CD4-positive, alpha-beta memory T cell (primary cell): ENCODE data around the gene APPBP2. TPM values are rescaled to one million over a fixed set of nuclear protein-coding genes. Genes with fewer than 3 reads are reported as not detected.

Experiments
- CTCF ChIA-PET: fragments of 350-600 bp; sonication (Branson Sonifier 250); formaldehyde crosslinking; loops from one replicate; lab custom pipeline; 2021; ENCODE audit warnings: inconsistent platforms; ENCODE audit not compliant: partially characterized antibody; lab: Charles Lee
- POLR2A ChIA-PET: fragments of 350-600 bp; sonication (Branson Sonifier 250); formaldehyde crosslinking; loops from one replicate; lab custom pipeline; 2021; ENCODE audit not compliant: partially characterized antibody; lab: Charles Lee
- DNase-seq, 5 donors: peaks; one replicate each; pipeline versions ENCODE4 v3.0.0 to v3.0.0-alpha.2; 2020 to 2022; ENCODE audit warnings: mixed read lengths in 1 of 5
- H3K27ac ChIP-seq: one replicate; pipeline ENCODE4 v1.7.0; 2013; ENCODE audit warnings: low read depth, low read length
- H3K27me3 ChIP-seq: 2 replicates; pipeline ENCODE4 v1.7.0; 2013; ENCODE audit warnings: mild to moderate bottlenecking, low read length, moderate library complexity; ENCODE audit not compliant: insufficient read depth
- H3K36me3 ChIP-seq: 2 replicates; pipeline ENCODE4 v1.7.0; 2013; ENCODE audit warnings: mild to moderate bottlenecking, low read length, moderate library complexity; ENCODE audit not compliant: insufficient read depth
- H3K4me1 ChIP-seq: 2 replicates; pipeline ENCODE4 v1.7.0; 2013; ENCODE audit warnings: mild to moderate bottlenecking, low read length, moderate library complexity; ENCODE audit not compliant: insufficient read depth
- H3K4me3 ChIP-seq, 2 donors: one replicate each; pipeline ENCODE4 v1.7.0; 2013; ENCODE audit warnings: low read length in 2 of 2, mild to moderate bottlenecking in 1 of 2
- H3K9me3 ChIP-seq, 2 donors: one replicate each; pipeline ENCODE4 v1.7.0; 2013; ENCODE audit warnings: low read length in 2 of 2, control low read depth in 1 of 2; ENCODE audit not compliant: control insufficient read depth in 1 of 2
- H3K27ac Mint-ChIP-seq, 7 donors: one replicate each; pipeline ENCODE4 v1.8.0; 2020 to 2021; ENCODE audit warnings: mixed read lengths in 7 of 7, mild to moderate bottlenecking in 6 of 7, inconsistent platforms in 3 of 7, moderate library complexity in 3 of 7
- H3K27me3 Mint-ChIP-seq, 2 donors: one replicate each; pipeline ENCODE4 v1.8.0; 2020 to 2021; ENCODE audit warnings: mixed read lengths in 2 of 2
- H3K36me3 Mint-ChIP-seq, 2 donors: one replicate each; pipeline ENCODE4 v1.8.0; 2020 to 2021; ENCODE audit warnings: mixed read lengths in 2 of 2, inconsistent platforms in 1 of 2, mild to moderate bottlenecking in 1 of 2
- H3K4me1 Mint-ChIP-seq, 4 donors: one replicate each; pipeline ENCODE4 v1.8.0; 2020 to 2021; ENCODE audit warnings: mixed read lengths in 4 of 4, mild to moderate bottlenecking in 1 of 4
- H3K4me3 Mint-ChIP-seq, 8 donors: one replicate each; pipeline ENCODE4 v1.8.0; 2020 to 2021; ENCODE audit warnings: mixed read lengths in 8 of 8, mild to moderate bottlenecking in 7 of 8, moderate library complexity in 6 of 8, inconsistent platforms in 3 of 8
- H3K9me3 Mint-ChIP-seq, 8 donors: one replicate each; pipeline ENCODE4 v1.8.0; 2020 to 2021; ENCODE audit warnings: mixed read lengths in 8 of 8, mild to moderate bottlenecking in 5 of 8, inconsistent platforms in 3 of 8, moderate library complexity in 1 of 8
- intact Hi-C: fragments of 100-400 bp; cut with micrococcal nuclease; formaldehyde crosslinking; loops from one replicate; pipeline ENCODE4 v1.15.1; 2023
- polyA plus RNA-seq, 2 donors: library from polyadenylated mRNA; unstranded; fragments of 300-500 nt; fragmentation: Illumina TruSeq; gene quantifications; one replicate each; pipeline ENCODE4 v1.2.3, GENCODE V29; 2021
- total RNA-seq, 2 experiments: library from RNA; stranded (reverse); gene quantifications; one replicate each; pipeline ENCODE4 v1.2.3, GENCODE V29; 2021

The APPBP2 gene
- total and polyA plus RNA-seq, 4 experiments from 2014 or later = 23.9 to 50.8 (median 40.0) TPM

DNA sequence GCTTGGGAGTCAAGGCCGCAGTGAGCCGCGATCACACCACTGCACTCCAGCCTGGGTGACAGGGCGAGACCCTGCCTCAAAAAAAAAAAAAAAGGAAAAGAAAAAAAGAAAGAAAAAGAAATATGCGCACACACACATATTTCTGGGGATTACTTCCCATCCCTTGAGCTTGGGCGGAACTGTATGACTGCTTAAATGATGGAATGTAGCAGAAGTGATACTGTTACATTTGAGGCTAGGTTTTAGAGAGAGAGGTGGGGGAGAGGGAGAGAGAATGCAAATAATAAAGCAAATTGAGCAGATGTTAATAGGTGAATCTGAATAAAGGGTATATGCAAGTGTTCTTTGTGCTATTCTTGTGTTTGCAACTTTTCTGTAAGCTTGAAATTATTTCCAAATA, 122.1 kb downstream of the APPBP2 start:
- Mint-ChIP-seq H3K4me3 (no peak overlapping the region), H3K36me3 (no peaks in the 10 kb centered on the region), H3K27ac (no peak overlapping the region), H3K4me1 (no peaks in the 10 kb centered on the region), H3K9me3 (no peaks in the 10 kb centered on the region), H3K27me3 (peaks cover 6 to 9% of the 10 kb centered on the region in 2 donors)
- ChIA-PET POLR2A (no interaction called here), CTCF (interaction anchor here (1.4 kb wide), 2 partner anchors 17 to 20 kb away, joined by 3 to 4 read pairs; no protein-coding TSS in a partner anchor)
- no peaks in the 10 kb centered on the region for H3K36me3 ChIP-seq
- intact Hi-C loops = no loop called here
- DNase-seq = no peak
- no peak overlapping the region for H3K4me3 ChIP-seq
- no peaks in the 10 kb centered on the region for H3K9me3 ChIP-seq
- H3K4me1 ChIP-seq = no peaks in the 10 kb centered on the region
- H3K27me3 ChIP-seq = no peaks in the 10 kb centered on the region
- H3K27ac ChIP-seq = no peak overlapping the region

DNA sequence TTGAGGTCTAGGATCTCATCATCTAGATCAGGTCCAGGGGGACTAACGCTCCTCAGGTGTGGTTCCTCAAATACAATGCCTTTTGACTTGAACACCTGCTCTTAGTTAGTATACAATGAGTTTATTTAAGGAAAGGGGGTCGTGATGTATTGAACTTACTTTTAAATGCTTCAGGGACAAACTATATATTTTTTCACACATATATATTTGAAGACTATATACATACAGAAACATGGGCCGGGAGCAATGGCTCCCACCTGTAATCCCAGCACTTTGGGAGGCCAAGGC, 122.6 kb downstream of the APPBP2 start:
- Mint-ChIP-seq H3K36me3 (no peaks in the 10 kb centered on the region), H3K4me3 (no peak overlapping the region), H3K27ac (no peak overlapping the region), H3K27me3 (peaks cover 4 to 9% of the 10 kb centered on the region in 2 donors), H3K9me3 (no peaks in the 10 kb centered on the region), H3K4me1 (peaks cover under 1 to 2% (median 1%) of the 10 kb centered on the region in 4 donors)
- POLR2A ChIA-PET = no interaction called here
- Histone ChIP-seq H3K36me3 (no peaks in the 10 kb centered on the region), H3K9me3 (no peaks in the 10 kb centered on the region), H3K27me3 (no peaks in the 10 kb centered on the region), H3K4me3 (no peak overlapping the region), H3K27ac (no peak overlapping the region), H3K4me1 (peaks cover 2% of the 10 kb centered on the region)
- intact Hi-C loops = no loop called here
- no peak for DNase-seq
- CTCF ChIA-PET = no interaction called here

DNA sequence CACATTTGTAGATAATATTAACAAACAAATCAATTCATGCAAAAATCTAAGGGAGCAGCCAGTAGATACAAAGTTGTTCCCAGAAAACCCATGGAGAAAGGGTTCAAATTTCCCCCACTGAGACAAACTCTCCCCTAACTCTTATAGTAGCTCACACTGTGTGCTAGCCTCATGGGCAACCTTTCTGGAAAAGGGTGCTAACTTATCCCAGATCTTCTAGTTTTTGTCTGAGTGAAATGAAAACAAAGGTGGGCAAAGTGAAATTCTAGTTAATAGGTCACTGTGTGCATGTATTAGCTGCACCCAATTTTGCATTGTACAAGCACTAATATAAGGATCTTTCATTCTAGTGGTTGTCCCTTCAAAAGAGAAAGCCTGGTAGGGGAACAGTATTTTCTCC, 124.2 kb downstream of the APPBP2 start:
- peaks cover 4 to 7% (median 5%) of the 10 kb centered on the region in 4 donors for H3K4me1 Mint-ChIP-seq
- no peaks in the 10 kb centered on the region for H3K36me3 Mint-ChIP-seq
- H3K27me3 ChIP-seq = no peaks in the 10 kb centered on the region
- peaks cover 11% of the 10 kb centered on the region for H3K4me1 ChIP-seq
- ChIA-PET CTCF (no interaction called here), POLR2A (no interaction called here)
- H3K9me3 Mint-ChIP-seq = no peaks in the 10 kb centered on the region
- H3K36me3 ChIP-seq = no peaks in the 10 kb centered on the region
- no peak overlapping the region for H3K27ac ChIP-seq
- H3K4me3 ChIP-seq = no peak overlapping the region
- intact Hi-C loops = no loop called here
- no peaks in the 10 kb centered on the region for H3K9me3 ChIP-seq
- no peak overlapping the region for H3K27ac Mint-ChIP-seq
- H3K27me3 Mint-ChIP-seq = peaks cover 0 to 3% of the 10 kb centered on the region in 2 donors
- no peak for DNase-seq
- H3K4me3 Mint-ChIP-seq = no peak overlapping the region

DNA sequence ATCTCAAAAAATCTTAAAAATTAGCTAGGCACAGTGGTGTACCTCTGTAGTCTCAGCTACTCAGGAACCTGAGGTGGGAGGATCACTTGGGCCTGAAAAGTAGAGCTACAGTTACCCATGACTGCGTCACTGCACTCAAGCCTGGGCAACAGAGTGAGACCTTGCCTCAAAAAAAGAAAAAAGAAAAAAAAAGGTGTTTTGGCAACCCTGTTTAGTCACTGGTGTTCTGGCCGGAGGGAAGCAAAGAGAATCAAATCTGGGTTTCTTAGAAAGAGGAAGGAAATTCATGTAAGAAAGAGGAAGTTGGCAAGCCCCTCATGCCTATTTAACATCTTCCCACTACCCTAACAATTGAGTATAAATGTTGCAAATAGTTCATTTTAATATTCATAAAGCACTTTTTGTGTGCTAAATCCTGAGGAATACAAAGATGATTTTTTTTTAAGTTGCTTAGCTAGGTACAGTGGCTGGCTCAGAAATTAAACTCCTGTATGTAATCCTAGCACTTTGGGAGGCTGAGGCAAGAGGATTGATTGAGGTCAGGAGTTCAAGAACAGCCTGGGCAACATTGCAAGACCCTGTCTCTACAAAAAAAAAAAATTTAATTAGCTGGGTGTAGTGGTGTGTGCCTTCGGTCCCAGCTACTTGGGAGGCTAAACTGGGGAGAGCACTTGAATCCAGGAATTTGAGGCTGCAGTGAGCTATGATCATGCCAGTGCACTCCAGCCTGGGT, 127.6 kb downstream of the APPBP2 start:
- no peaks in the 10 kb centered on the region for H3K36me3 Mint-ChIP-seq
- H3K4me3 Mint-ChIP-seq = no peak overlapping the region
- H3K36me3 ChIP-seq = no peaks in the 10 kb centered on the region
- peaks cover 11% of the 10 kb centered on the region for H3K4me1 ChIP-seq
- POLR2A ChIA-PET = no interaction called here
- peaks cover 0 to 2% of the 10 kb centered on the region in 2 donors for H3K27me3 Mint-ChIP-seq
- CTCF ChIA-PET = interaction anchor here (0.6 kb wide), 1 partner anchor 15 kb away, joined by 3 read pairs; no protein-coding TSS in a partner anchor
- intact Hi-C loops = no loop called here
- peaks cover 4 to 7% (median 5%) of the 10 kb centered on the region in 4 donors for H3K4me1 Mint-ChIP-seq
- H3K27ac ChIP-seq = no peak overlapping the region
- H3K4me3 ChIP-seq = no peak overlapping the region
- DNase-seq = no peak
- H3K9me3 ChIP-seq = no peaks in the 10 kb centered on the region
- H3K9me3 Mint-ChIP-seq = no peaks in the 10 kb centered on the region
- H3K27me3 ChIP-seq = no peaks in the 10 kb centered on the region
- peak overlapping the region in 2 of 7 donors; percentile 5 to 17 for H3K27ac Mint-ChIP-seq

DNA sequence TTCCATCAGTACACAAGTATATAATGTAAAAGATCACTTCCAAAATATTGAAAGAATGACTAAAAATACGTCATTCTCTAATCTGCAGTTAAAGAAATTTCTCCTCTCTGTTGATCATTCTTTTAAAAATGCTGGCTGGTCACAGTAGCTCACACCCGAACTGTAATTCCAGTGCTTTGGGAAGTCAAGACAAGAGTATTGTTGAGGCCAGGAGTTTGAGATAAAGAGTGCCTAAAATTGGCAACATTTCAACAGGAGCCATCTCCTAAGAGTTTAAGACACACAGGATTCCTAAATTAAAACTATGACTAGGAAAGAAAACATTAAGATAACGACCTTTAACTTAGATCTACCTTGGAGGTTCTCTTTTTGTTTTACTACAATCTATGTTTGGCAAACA, 129.6 kb downstream of the APPBP2 start:
- H3K27ac ChIP-seq = no peak overlapping the region
- DNase-seq = no peak
- CTCF ChIA-PET = interaction anchor here (0.7 to 2.0 kb wide), 3 partner anchors 11 to 1668 kb away, joined by 3 to 4 read pairs (median 4); no protein-coding TSS in a partner anchor
- no peaks in the 10 kb centered on the region for H3K9me3 Mint-ChIP-seq
- intact Hi-C loops = no loop called here
- POLR2A ChIA-PET = no interaction called here
- no peaks in the 10 kb centered on the region for H3K27me3 ChIP-seq
- H3K9me3 ChIP-seq = no peaks in the 10 kb centered on the region
- H3K36me3 ChIP-seq = no peaks in the 10 kb centered on the region
- peaks cover 7 to 25% (median 14%) of the 10 kb centered on the region in 4 donors for H3K4me1 Mint-ChIP-seq
- peaks cover 17% of the 10 kb centered on the region for H3K4me1 ChIP-seq
- peaks cover 0 to 2% of the 10 kb centered on the region in 2 donors for H3K27me3 Mint-ChIP-seq
- no peak overlapping the region for H3K27ac Mint-ChIP-seq
- H3K4me3 ChIP-seq = no peak overlapping the region
- peaks cover 0 to 10% of the 10 kb centered on the region in 2 donors for H3K36me3 Mint-ChIP-seq
- no peak overlapping the region for H3K4me3 Mint-ChIP-seq

DNA sequence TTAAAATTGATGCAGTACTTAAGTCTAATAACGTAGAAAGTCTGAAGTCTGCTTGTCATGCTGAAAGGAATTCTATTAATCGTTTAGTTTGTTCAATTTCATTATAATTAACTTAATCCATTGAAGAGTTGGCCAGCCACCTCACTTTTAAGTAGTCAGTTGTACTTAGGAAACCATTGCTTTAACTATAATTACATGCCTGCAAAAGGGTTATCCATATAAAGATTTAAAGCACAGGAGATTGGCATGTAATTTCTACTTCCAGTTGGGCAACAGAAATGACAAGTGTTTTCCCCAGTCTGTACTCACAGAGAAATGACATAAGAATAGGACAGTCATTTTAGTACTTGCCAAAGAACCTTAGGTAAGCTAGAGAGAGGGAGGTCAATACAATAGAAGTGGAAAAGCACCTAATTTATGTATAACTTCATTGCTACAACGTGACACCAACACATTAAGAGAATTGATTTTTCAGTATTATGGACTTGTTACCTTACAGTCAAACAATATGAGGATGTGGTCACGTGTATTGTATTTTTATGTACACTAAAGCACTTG, 130.5 kb downstream of the APPBP2 start:
- H3K9me3 ChIP-seq = no peaks in the 10 kb centered on the region
- H3K4me3 ChIP-seq = no peak overlapping the region
- Mint-ChIP-seq H3K4me1 (peaks cover 15 to 33% (median 21%) of the 10 kb centered on the region in 4 donors), H3K27me3 (peaks cover 0 to 2% of the 10 kb centered on the region in 2 donors), H3K4me3 (no peak overlapping the region), H3K36me3 (peaks cover 0 to 17% of the 10 kb centered on the region in 2 donors), H3K9me3 (no peaks in the 10 kb centered on the region), H3K27ac (peak overlapping the region in 2 of 7 donors; percentile 10 to 55)
- intact Hi-C loops = no loop called here
- H3K36me3 ChIP-seq = no peaks in the 10 kb centered on the region
- H3K27me3 ChIP-seq = no peaks in the 10 kb centered on the region
- POLR2A ChIA-PET = no interaction called here
- peaks cover 25% of the 10 kb centered on the region for H3K4me1 ChIP-seq
- no peak overlapping the region for H3K27ac ChIP-seq
- CTCF ChIA-PET = interaction anchor here (0.7 to 2.0 kb wide), 3 partner anchors 12 to 1669 kb away, joined by 3 to 4 read pairs (median 4); no protein-coding TSS in a partner anchor
- DNase-seq = no peak

DNA sequence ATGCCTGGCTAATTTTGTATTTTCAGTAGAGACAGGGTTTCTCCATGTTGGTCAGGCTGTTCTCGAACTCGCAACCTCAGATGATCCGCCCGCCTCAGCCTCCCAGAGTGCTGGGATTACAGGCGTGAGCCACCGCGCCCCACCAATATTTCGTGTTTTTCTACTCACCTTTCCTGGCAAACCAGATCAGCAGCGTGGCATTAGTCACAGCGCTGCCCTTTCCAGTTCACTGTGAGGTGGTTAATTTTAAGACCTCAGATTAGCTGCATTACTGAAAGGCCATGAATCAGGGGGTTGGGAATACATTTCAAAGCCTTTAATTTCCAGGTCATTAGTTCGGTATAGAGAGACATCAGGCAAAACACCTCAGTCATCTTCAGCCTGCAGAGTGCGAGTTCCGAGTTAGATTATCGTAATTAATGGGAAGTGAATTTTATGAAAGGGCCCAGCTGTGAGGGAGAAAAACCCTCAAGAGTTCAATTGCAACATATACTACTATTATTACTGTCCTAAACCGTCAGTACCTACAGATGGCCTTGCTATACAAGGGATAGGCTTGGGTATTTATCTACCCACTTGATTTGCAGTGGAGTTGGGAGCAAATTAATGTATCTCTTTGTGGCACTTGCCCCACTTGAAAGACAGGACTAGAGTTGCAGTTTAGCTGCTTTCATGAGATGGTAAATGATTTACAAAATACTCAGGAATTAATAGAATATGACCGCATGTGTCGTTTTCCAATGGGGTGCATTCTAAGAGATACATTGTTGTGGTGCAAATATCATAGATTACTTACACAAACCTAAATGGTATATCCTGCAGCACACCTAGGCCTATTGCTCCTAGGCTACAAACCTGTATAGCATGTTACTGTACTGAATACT, 132.0 kb downstream of the APPBP2 start:
- H3K9me3 ChIP-seq = no peaks in the 10 kb centered on the region
- DNase-seq = no peak
- no peaks in the 10 kb centered on the region for H3K27me3 Mint-ChIP-seq
- H3K4me3 ChIP-seq = no peak overlapping the region
- H3K4me1 Mint-ChIP-seq = peaks cover 21 to 43% (median 31%) of the 10 kb centered on the region in 4 donors
- H3K27ac ChIP-seq = no peak overlapping the region
- H3K9me3 Mint-ChIP-seq = no peaks in the 10 kb centered on the region
- POLR2A ChIA-PET = no interaction called here
- H3K36me3 Mint-ChIP-seq = peaks cover 0 to 17% of the 10 kb centered on the region in 2 donors
- H3K27me3 ChIP-seq = no peaks in the 10 kb centered on the region
- peaks cover 33% of the 10 kb centered on the region for H3K4me1 ChIP-seq
- no peaks in the 10 kb centered on the region for H3K36me3 ChIP-seq
- peak overlapping the region in 3 of 8 donors; percentile 7 to 46 (median 17) for H3K4me3 Mint-ChIP-seq
- CTCF ChIA-PET = no interaction called here
- peak overlapping the region in 4 of 7 donors; percentile 68 to 99 (median 97) for H3K27ac Mint-ChIP-seq
- intact Hi-C loops = loop anchor here (2.0 to 5.0 kb wide), 3 partner anchors 283 to 502 kb away; partner anchors contain the start of genes BCAS3, HEATR6, RPS6KB1 and TUBD1
